Vagina (tissue), 2 donors: ENCODE data around the gene TNFSF8. TPM values are rescaled to one million over a fixed set of nuclear protein-coding genes. Genes with fewer than 3 reads are reported as not detected.

ENCODE experiments used
- DNase-seq, 2 donors: peaks; one replicate each; pipeline ENCODE4 v3.0.0-alpha.2; 2017; ENCODE audit errors: extremely low spot score in 2 of 2
- H3K27ac ChIP-seq: fragments of 200-600 bp; sonication (generic); one replicate; pipeline ENCODE4 v1.5.1; 2019
- H3K27me3 ChIP-seq: fragments of 200-600 bp; sonication (generic); one replicate; pipeline ENCODE4 v1.5.1; 2019
- H3K36me3 ChIP-seq, 2 donors: fragments of 200-600 bp; sonication (generic); one replicate each; pipeline ENCODE4 v1.5.1; 2017 to 2019
- H3K4me1 ChIP-seq: fragments of 200-600 bp; sonication (generic); one replicate; pipeline ENCODE4 v1.5.1; 2019
- H3K4me3 ChIP-seq, 2 donors: fragments of 200-600 bp; sonication (generic); 1 replicate in 1 of 2; 2 replicates in 1 of 2; pipeline ENCODE4 v1.5.1; 2016 to 2019
- H3K9me3 ChIP-seq: fragments of 200-600 bp; sonication (generic); one replicate; pipeline ENCODE4 v1.5.1; 2019
- CTCF ChIP-seq, 3 experiments: fragments of 450-650 bp in 2 of 3; fragments of 200-600 bp in 1 of 3; sonication (generic) in 1 of 3; IDR thresholded peaks; one replicate each; pipeline ENCODE4 v1.5.1; 2017 to 2019; ENCODE audit warnings: antibody characterized with exemption in 3 of 3, mild to moderate bottlenecking in 2 of 3, moderate library complexity in 2 of 3
- POLR2A ChIP-seq, 2 donors: fragments of 450-650 bp; IDR thresholded peaks; one replicate each; pipeline ENCODE4 v1.6.1; 2017; ENCODE audit warnings: antibody characterized with exemption in 2 of 2, mild to moderate bottlenecking in 2 of 2, moderate library complexity in 2 of 2
- POLR2AphosphoS5 ChIP-seq, 2 donors: sonication (generic); formaldehyde crosslinking; IDR thresholded peaks; one replicate each; pipeline ENCODE4 v1.9.0; 2017; ENCODE audit warnings: antibody characterized with exemption in 2 of 2, mild to moderate bottlenecking in 2 of 2, low read depth in 1 of 2; ENCODE audit not compliant: insufficient read depth in 1 of 2
- intact Hi-C: fragments of 100-400 bp; cut with DNase I; formaldehyde crosslinking; loops from one replicate; pipeline ENCODE4 v1.15.1; 2023
- total RNA-seq: library from RNA; depleted of rRNA; stranded (reverse); fragments of >200 nt; gene quantifications from one replicate; pipeline ENCODE4 v1.2.3, GENCODE V29; 2016

The TNFSF8 gene
- total RNA-seq, 1 donor from 2014 or later = 4.2 TPM

- H3K9me3 ChIP-seq = no peaks in the 10 kb centered on the region
- no peak for DNase-seq
- H3K27me3 ChIP-seq = no peaks in the 10 kb centered on the region
- TF ChIP-seq CTCF (IDR thresholded peaks at IDR 0.05) (no peak), POLR2AphosphoS5 (IDR thresholded peaks at IDR 0.05; ENCODE audit: insufficient read depth in 1 of 2, low read depth in 1 of 2) (no peak), POLR2A (IDR thresholded peaks at IDR 0.05) (no peak)
- H3K36me3 ChIP-seq = no peaks in the 10 kb centered on the region
- no peak overlapping the region for H3K4me3 ChIP-seq
- H3K27ac ChIP-seq = no peak overlapping the region
- no peaks in the 10 kb centered on the region for H3K4me1 ChIP-seq
- intact Hi-C loops = no loop called here
These were observed 5.4 kb downstream of the TNFSF8 start for GRCh38 chr9:114925039-114925438.

GRCh38 chr9:114924327-114924726 is 6.1 kb downstream of the TNFSF8 start:
- Histone ChIP-seq H3K4me1 (no peaks in the 10 kb centered on the region), H3K27ac (no peak overlapping the region), H3K27me3 (no peaks in the 10 kb centered on the region), H3K9me3 (no peaks in the 10 kb centered on the region), H3K36me3 (no peaks in the 10 kb centered on the region), H3K4me3 (no peak overlapping the region)
- TF ChIP-seq CTCF (IDR thresholded peaks at IDR 0.05) = no peak
- intact Hi-C loops = no loop called here
- no peak for DNase-seq

- H3K4me1 ChIP-seq = no peaks in the 10 kb centered on the region
- H3K36me3 ChIP-seq = no peaks in the 10 kb centered on the region
- no peak overlapping the region for H3K27ac ChIP-seq
- H3K27me3 ChIP-seq = no peaks in the 10 kb centered on the region
- H3K9me3 ChIP-seq = no peaks in the 10 kb centered on the region
- TF ChIP-seq POLR2A (IDR thresholded peaks at IDR 0.05) (no peak), POLR2AphosphoS5 (IDR thresholded peaks at IDR 0.05; ENCODE audit: insufficient read depth in 1 of 2, low read depth in 1 of 2) (no peak), CTCF (IDR thresholded peaks at IDR 0.05) (no peak)
- H3K4me3 ChIP-seq = no peak overlapping the region
- intact Hi-C loops = no loop called here
- DNase-seq = no peak
These were observed 6.5 kb downstream of the TNFSF8 start for GRCh38 chr9:114923918-114924317.

GRCh38 chr9:114921171-114921570 is 9.2 kb downstream of the TNFSF8 start:
- H3K27me3 ChIP-seq = no peaks in the 10 kb centered on the region
- no peak overlapping the region for H3K4me3 ChIP-seq
- no peak overlapping the region for H3K27ac ChIP-seq
- intact Hi-C loops = no loop called here
- no peaks in the 10 kb centered on the region for H3K4me1 ChIP-seq
- no peaks in the 10 kb centered on the region for H3K9me3 ChIP-seq
- no peaks in the 10 kb centered on the region for H3K36me3 ChIP-seq
- DNase-seq = no peak
- no peak for TF ChIP-seq POLR2A (IDR thresholded peaks at IDR 0.05)
- no peak for TF ChIP-seq CTCF (IDR thresholded peaks at IDR 0.05)
- TF ChIP-seq POLR2AphosphoS5 (IDR thresholded peaks at IDR 0.05; ENCODE audit: insufficient read depth in 1 of 2, low read depth in 1 of 2) = no peak

GRCh38 chr9:114919611-114920010 is 10.8 kb downstream of the TNFSF8 start:
- intact Hi-C loops = loop anchor here (10.0 kb wide), 1 partner anchor 245 kb away; no protein-coding TSS in a partner anchor
- Histone ChIP-seq H3K9me3 (no peaks in the 10 kb centered on the region), H3K27ac (no peak overlapping the region), H3K27me3 (no peaks in the 10 kb centered on the region), H3K36me3 (no peaks in the 10 kb centered on the region), H3K4me3 (no peak overlapping the region), H3K4me1 (no peaks in the 10 kb centered on the region)
- no peak for TF ChIP-seq POLR2A (IDR thresholded peaks at IDR 0.05)
- TF ChIP-seq CTCF (IDR thresholded peaks at IDR 0.05) = no peak
- TF ChIP-seq POLR2AphosphoS5 (IDR thresholded peaks at IDR 0.05; ENCODE audit: insufficient read depth in 1 of 2, low read depth in 1 of 2) = no peak
- no peak for DNase-seq
